GM19351 (cell line): ENCODE results near the gene MARK2.

Source experiments
- ATAC-seq: cut with Tn5 transposase; IDR thresholded peaks from one replicate; pipeline ENCODE4 v1.9.1; 2021; ENCODE audit warnings: mild to moderate bottlenecking, moderate library complexity; ENCODE audit not compliant: unreplicated experiment

MARK2 gene

GRCh38 chr11:63920126-63920938, 81.4 kb downstream of the MARK2 start:
- ATAC-seq, result no peak

- no peak for ATAC-seq
Observed at GRCh38 chr11:63920939-63921417, 82.1 kb downstream of the MARK2 start.

GRCh38 chr11:63922673-63923192, 83.8 kb downstream of the MARK2 start:
- ATAC-seq, result no peak

GRCh38 chr11:63923319-63923718, 84.4 kb downstream of the MARK2 start:
- no peak for ATAC-seq

GRCh38 chr11:63929616-63930015, 90.7 kb downstream of the MARK2 start:
- ATAC-seq, result no peak

- ATAC-seq, result no peak
Observed at GRCh38 chr11:63931045-63931444, 92.1 kb downstream of the MARK2 start.

- no peak for ATAC-seq
Observed at GRCh38 chr11:63931876-63932275, 93.0 kb downstream of the MARK2 start.

GRCh38 chr11:63933459-63933858, 94.5 kb downstream of the MARK2 start:
- no peak for ATAC-seq

GRCh38 chr11:63937713-63938478, 99.0 kb downstream of the MARK2 start:
- no peak for ATAC-seq

GRCh38 chr11:63938479-63939396, 99.8 kb downstream of the MARK2 start, which contains the start of gene NAA40:
Gene NAA40 (plus strand): TSS chr11:63939002. CDS start chr11:63939097, 95 bp downstream.
- peak; percentile 82 for ATAC-seq

- ATAC-seq, result no peak
Observed at GRCh38 chr11:63939397-63939891, 100.5 kb downstream of the MARK2 start.

GRCh38 chr11:63940786-63941185, 101.9 kb downstream of the MARK2 start:
- no peak for ATAC-seq

- no peak for ATAC-seq
Observed at GRCh38 chr11:63941901-63942300, 103.0 kb downstream of the MARK2 start.

- no peak for ATAC-seq
Observed at GRCh38 chr11:63942803-63943202, 103.9 kb downstream of the MARK2 start.

GRCh38 chr11:63944987-63945386, 106.1 kb downstream of the MARK2 start:
- ATAC-seq, result no peak

- no peak for ATAC-seq
Observed at GRCh38 chr11:63945477-63946163, 106.7 kb downstream of the MARK2 start.

GRCh38 chr11:63951779-63952536, 113.0 kb downstream of the MARK2 start:
- ATAC-seq, result no peak

GRCh38 chr11:63952570-63952969, 113.7 kb downstream of the MARK2 start:
- no peak for ATAC-seq

- no peak for ATAC-seq
Observed at GRCh38 chr11:63958008-63958407, 119.1 kb downstream of the MARK2 start.
